HepG2 (cell line): ENCODE measurements around the gene TMEM63B. TPM values are rescaled to one million over a fixed set of nuclear protein-coding genes. Genes with fewer than 3 reads are reported as not detected.

Source experiments
- HOXA9 ChIP-seq: sonication (generic); formaldehyde crosslinking; IDR thresholded peaks from 2 replicates; pipeline ENCODE4 v1.8.1; 2022; ENCODE audit warnings: missing genetic modification reagents, mild to moderate bottlenecking, moderate library complexity, borderline replicate concordance
- MEIS1 ChIP-seq: sonication (generic); formaldehyde crosslinking; IDR thresholded peaks from 2 replicates; pipeline ENCODE4 v1.9.0; 2021; ENCODE audit warnings: mild to moderate bottlenecking, missing genetic modification reagents, moderate library complexity, borderline replicate concordance
- MYNN ChIP-seq: sonication (generic); formaldehyde crosslinking; IDR thresholded peaks from 2 replicates; pipeline ENCODE4 v1.4.0; 2020; ENCODE audit warnings: mild to moderate bottlenecking, low read depth, missing genetic modification reagents
- NFKBIZ ChIP-seq: IDR thresholded peaks from 2 replicates; pipeline ENCODE4 v1.6.1; 2018; ENCODE audit warnings: missing genetic modification reagents, missing compliant biosample characterization
- NR2F2 ChIP-seq: IDR thresholded peaks from 2 replicates; pipeline ENCODE4 v1.6.1; 2012; ENCODE audit warnings: low read depth, inconsistent platforms, borderline replicate concordance
- PRMT3 ChIP-seq: sonication (generic); formaldehyde crosslinking; IDR thresholded peaks from 2 replicates; pipeline ENCODE4 v1.8.1; 2022; ENCODE audit warnings: low read depth, mild to moderate bottlenecking, moderate library complexity, missing genetic modification reagents, borderline replicate concordance
- SSRP1 ChIP-seq: IDR thresholded peaks from 2 replicates; pipeline ENCODE4 v1.6.1; 2016; ENCODE audit warnings: control low read depth
- TAF15 ChIP-seq: fragments of 200-400 bp; formaldehyde crosslinking; IDR thresholded peaks from one replicate; pipeline ENCODE4 v1.6.1; 2018; ENCODE audit warnings: mild to moderate bottlenecking, low read depth, low read length; ENCODE audit not compliant: poor library complexity, severe bottlenecking
- TOPORS ChIP-seq: sonication (generic); formaldehyde crosslinking; IDR thresholded peaks from 2 replicates; pipeline ENCODE4 v1.8.0; 2023; ENCODE audit warnings: mild to moderate bottlenecking, missing genetic modification reagents
- U2AF2 ChIP-seq: fragments of 200-400 bp; formaldehyde crosslinking; IDR thresholded peaks from 2 replicates; pipeline ENCODE4 v1.6.1; 2017; ENCODE audit warnings: low read depth, mild to moderate bottlenecking, low read length
- ZIK1 ChIP-seq: sonication (generic); formaldehyde crosslinking; IDR thresholded peaks from 2 replicates; pipeline ENCODE4 v1.5.0; 2020; ENCODE audit warnings: mild to moderate bottlenecking, low read depth, missing genetic modification reagents, borderline replicate concordance
- ZNF33A ChIP-seq: sonication (generic); formaldehyde crosslinking; IDR thresholded peaks from 2 replicates; pipeline ENCODE4 v1.5.1; 2020; ENCODE audit warnings: missing genetic modification reagents, mild to moderate bottlenecking, moderate library complexity, borderline replicate concordance
- ZNF766 ChIP-seq: sonication (generic); formaldehyde crosslinking; IDR thresholded peaks from 2 replicates; pipeline ENCODE4 v1.5.0; 2020; ENCODE audit warnings: missing genetic modification reagents, borderline replicate concordance
- ZNF777 ChIP-seq: sonication (generic); formaldehyde crosslinking; IDR thresholded peaks from 2 replicates; pipeline ENCODE4 v1.4.0; 2020; ENCODE audit warnings: missing genetic modification reagents
- ZNF788 ChIP-seq: sonication (generic); formaldehyde crosslinking; IDR thresholded peaks from 2 replicates; pipeline ENCODE4 v1.5.0; 2020; ENCODE audit warnings: mild to moderate bottlenecking, missing genetic modification reagents, borderline replicate concordance
- polyA plus RNA-seq, 8 experiments: library from polyadenylated mRNA; depleted of rRNA in 3 of 8; stranded (reverse) in 7 of 8; unstranded in 1 of 8; fragments of >200 nt; fragmentation: Illumina TruSeq in 4 of 8; extraction: Trizol in 4 of 8; gene quantifications; 2 replicates each; pipeline versions ENCODE4 v1.2.1 to v1.2.3, GENCODE V29; 2011 to 2016; ENCODE audit warnings: low read depth in 4 of 8, missing spikeins in 1 of 8, mixed read lengths in 1 of 8; ENCODE audit not compliant: insufficient read depth in 1 of 8
- total RNA-seq, 5 experiments: library from RNA; depleted of rRNA; stranded (reverse); fragments of >200 nt; fragmentation: Illumina TruSeq; extraction: Trizol; gene quantifications; 2 replicates each; pipeline ENCODE4 v1.2.3, GENCODE V29; 2016; ENCODE audit warnings: low read depth in 1 of 5
- TF ChIP-seq, protein P1 (sequence below): sonication (generic); formaldehyde crosslinking; IDR thresholded peaks from 2 replicates; pipeline ENCODE4 v1.4.0; 2020; ENCODE audit warnings: missing genetic modification reagents, borderline replicate concordance
- TF ChIP-seq, protein P2 (sequence below): sonication (generic); formaldehyde crosslinking; IDR thresholded peaks from 2 replicates; pipeline ENCODE4 v1.8.1; 2023; ENCODE audit warnings: mild to moderate bottlenecking, missing genetic modification reagents, borderline replicate concordance
- TF ChIP-seq, protein P3 (sequence below): sonication (generic); formaldehyde crosslinking; IDR thresholded peaks from 2 replicates; pipeline ENCODE4 v1.8.1; 2023; ENCODE audit warnings: missing genetic modification reagents, inconsistent platforms, borderline replicate concordance
- TF ChIP-seq, protein P4 (sequence below): sonication (generic); formaldehyde crosslinking; IDR thresholded peaks from 2 replicates; pipeline ENCODE4 v1.4.0; 2020; ENCODE audit warnings: missing genetic modification reagents, mild to moderate bottlenecking, borderline replicate concordance
- TF ChIP-seq, protein P5 (sequence below): sonication (generic); formaldehyde crosslinking; IDR thresholded peaks from 2 replicates; pipeline ENCODE4 v1.5.1; 2020; ENCODE audit warnings: missing genetic modification reagents, mild to moderate bottlenecking, borderline replicate concordance

TMEM63B gene
- total and polyA plus RNA-seq, 2 of the 13 experiments (the other 11 are each of a cell fraction or from before 2014, with no cell fraction given), result 27.4 to 75.8 TPM

DNA sequence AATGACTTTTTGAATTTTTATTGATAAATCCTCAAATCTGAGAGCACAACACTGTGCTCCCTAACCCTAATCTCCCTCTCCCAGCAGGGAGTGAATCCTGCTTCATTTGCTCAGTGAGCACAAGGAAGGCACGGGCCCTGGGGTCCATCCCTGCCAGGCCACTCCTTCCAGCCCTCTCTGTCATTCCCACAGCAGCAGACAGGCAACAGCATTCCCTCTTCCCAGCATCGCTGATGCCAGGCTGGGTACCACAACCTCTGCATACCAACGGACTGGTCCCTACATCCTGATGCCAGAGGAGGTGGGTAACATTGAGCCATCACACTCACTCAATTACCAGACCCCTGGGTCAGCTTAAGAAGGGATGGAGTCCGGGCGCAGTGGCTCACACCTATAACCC is 34.3 kb upstream of the TMEM63B start (continued):
- TF ChIP-seq, protein P1, sequence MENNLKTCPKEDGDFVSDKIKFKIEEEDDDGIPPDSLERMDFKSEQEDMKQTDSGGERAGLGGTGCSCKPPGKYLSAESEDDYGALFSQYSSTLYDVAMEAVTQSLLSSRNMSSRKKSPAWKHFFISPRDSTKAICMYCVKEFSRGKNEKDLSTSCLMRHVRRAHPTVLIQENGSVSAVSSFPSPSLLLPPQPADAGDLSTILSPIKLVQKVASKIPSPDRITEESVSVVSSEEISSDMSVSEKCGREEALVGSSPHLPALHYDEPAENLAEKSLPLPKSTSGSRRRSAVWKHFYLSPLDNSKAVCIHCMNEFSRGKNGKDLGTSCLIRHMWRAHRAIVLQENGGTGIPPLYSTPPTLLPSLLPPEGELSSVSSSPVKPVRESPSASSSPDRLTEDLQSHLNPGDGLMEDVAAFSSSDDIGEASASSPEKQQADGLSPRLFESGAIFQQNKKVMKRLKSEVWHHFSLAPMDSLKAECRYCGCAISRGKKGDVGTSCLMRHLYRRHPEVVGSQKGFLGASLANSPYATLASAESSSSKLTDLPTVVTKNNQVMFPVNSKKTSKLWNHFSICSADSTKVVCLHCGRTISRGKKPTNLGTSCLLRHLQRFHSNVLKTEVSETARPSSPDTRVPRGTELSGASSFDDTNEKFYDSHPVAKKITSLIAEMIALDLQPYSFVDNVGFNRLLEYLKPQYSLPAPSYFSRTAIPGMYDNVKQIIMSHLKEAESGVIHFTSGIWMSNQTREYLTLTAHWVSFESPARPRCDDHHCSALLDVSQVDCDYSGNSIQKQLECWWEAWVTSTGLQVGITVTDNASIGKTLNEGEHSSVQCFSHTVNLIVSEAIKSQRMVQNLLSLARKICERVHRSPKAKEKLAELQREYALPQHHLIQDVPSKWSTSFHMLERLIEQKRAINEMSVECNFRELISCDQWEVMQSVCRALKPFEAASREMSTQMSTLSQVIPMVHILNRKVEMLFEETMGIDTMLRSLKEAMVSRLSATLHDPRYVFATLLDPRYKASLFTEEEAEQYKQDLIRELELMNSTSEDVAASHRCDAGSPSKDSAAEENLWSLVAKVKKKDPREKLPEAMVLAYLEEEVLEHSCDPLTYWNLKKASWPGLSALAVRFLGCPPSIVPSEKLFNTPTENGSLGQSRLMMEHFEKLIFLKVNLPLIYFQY, result no peak
- TF ChIP-seq NFKBIZ (no peak), NR2F2 (no peak), TAF15 (no peak), SSRP1 (no peak), MYNN (CRISPR knock-in tag) (no peak), HOXA9 (no peak), ZIK1 (CRISPR knock-in tag) (no peak), PRMT3 (CRISPR knock-in tag) (no peak), TOPORS (CRISPR knock-in tag) (no peak), ZNF788 (0 out of 2 replicates have a peak, but pooled peaks have one; percentile 21), ZNF33A (no peak), U2AF2 (no peak), ZNF777 (CRISPR knock-in tag) (no peak), MEIS1 (no peak), ZNF766 (CRISPR knock-in tag) (no peak)
- TF ChIP-seq, protein P2, sequence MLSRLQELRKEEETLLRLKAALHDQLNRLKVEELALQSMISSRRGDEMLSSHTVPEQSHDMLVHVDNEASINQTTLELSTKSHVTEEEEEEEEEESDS (CRISPR knock-in tag), result no peak
- TF ChIP-seq, protein P3, sequence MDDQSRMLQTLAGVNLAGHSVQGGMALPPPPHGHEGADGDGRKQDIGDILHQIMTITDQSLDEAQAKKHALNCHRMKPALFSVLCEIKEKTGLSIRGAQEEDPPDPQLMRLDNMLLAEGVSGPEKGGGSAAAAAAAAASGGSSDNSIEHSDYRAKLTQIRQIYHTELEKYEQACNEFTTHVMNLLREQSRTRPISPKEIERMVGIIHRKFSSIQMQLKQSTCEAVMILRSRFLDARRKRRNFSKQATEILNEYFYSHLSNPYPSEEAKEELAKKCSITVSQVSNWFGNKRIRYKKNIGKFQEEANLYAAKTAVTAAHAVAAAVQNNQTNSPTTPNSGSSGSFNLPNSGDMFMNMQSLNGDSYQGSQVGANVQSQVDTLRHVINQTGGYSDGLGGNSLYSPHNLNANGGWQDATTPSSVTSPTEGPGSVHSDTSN, result no peak
- TF ChIP-seq, protein P4, sequence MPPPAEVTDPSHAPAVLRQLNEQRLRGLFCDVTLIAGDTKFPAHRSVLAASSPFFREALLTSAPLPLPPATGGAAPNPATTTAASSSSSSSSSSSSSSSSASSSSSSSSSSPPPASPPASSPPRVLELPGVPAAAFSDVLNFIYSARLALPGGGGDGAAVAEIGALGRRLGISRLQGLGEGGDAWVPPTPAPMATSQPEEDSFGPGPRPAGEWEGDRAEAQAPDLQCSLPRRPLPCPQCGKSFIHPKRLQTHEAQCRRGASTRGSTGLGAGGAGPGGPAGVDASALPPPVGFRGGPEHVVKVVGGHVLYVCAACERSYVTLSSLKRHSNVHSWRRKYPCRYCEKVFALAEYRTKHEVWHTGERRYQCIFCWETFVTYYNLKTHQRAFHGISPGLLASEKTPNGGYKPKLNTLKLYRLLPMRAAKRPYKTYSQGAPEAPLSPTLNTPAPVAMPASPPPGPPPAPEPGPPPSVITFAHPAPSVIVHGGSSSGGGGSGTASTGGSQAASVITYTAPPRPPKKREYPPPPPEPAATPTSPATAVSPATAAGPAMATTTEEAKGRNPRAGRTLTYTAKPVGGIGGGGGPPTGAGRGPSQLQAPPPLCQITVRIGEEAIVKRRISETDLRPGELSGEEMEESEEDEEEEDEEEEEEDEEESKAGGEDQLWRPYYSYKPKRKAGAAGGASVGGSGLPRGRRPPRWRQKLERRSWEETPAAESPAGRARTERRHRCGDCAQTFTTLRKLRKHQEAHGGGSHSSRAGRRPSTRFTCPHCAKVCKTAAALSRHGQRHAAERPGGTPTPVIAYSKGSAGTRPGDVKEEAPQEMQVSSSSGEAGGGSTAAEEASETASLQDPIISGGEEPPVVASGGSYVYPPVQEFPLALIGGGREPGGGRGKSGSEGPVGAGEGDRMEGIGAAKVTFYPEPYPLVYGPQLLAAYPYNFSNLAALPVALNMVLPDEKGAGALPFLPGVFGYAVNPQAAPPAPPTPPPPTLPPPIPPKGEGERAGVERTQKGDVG (CRISPR knock-in tag), result 0 out of 2 replicates have a peak, but pooled peaks have one; percentile 42
- TF ChIP-seq, protein P5, sequence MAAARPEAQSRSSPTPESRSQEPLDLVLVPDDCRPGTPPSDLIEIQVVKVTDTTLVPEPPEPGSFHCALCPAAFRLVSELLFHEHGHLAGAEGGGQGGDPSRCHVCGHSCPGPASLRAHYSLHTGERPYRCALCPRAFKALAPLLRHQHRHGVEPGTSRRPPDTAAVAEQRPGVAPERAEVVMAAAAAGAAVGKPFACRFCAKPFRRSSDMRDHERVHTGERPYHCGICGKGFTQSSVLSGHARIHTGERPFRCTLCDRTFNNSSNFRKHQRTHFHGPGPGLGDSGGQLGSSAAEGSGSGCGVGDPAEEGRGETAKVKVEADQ, result no peak
